Activated CD4-positive, alpha-beta T cell treated with anti-CD3 and anti-CD28 coated beads, Interleukin-2, amount 10 ng/mL, durations not matched to agents 7 days and 5 days (primary cell): ENCODE measurements around the gene ZNF346. TPM values are rescaled to one million over a fixed set of nuclear protein-coding genes. Genes with fewer than 3 reads are reported as not detected.
A peak's percentile ranks its signal among the peaks of the same experiment; 100 is the strongest.

ENCODE experiments used
- CTCF ChIA-PET: fragments of 350-600 bp; sonication (Branson Sonifier 250); formaldehyde crosslinking; loops from one replicate; lab custom pipeline; 2021; ENCODE audit warnings: antibody characterized with exemption; lab: Charles Lee
- POLR2A ChIA-PET: fragments of 350-600 bp; sonication (Branson Sonifier 250); formaldehyde crosslinking; loops from one replicate; lab custom pipeline; 2021; ENCODE audit warnings: antibody characterized with exemption; lab: Charles Lee
- DNase-seq: peaks from one replicate; pipeline ENCODE4 v3.0.0-alpha.2; 2020
- H3K27ac Mint-ChIP-seq: one replicate; pipeline ENCODE4 v1.8.0; 2021; ENCODE audit warnings: mild to moderate bottlenecking, moderate library complexity, mixed read lengths
- H3K27me3 Mint-ChIP-seq: one replicate; pipeline ENCODE4 v1.8.0; 2021; ENCODE audit warnings: mixed read lengths
- H3K36me3 Mint-ChIP-seq: one replicate; pipeline ENCODE4 v1.8.0; 2021; ENCODE audit warnings: low read depth, mixed read lengths
- H3K4me1 Mint-ChIP-seq: one replicate; pipeline ENCODE4 v1.8.0; 2021; ENCODE audit warnings: mixed read lengths
- H3K4me3 Mint-ChIP-seq: one replicate; pipeline ENCODE4 v1.8.0; 2021; ENCODE audit warnings: mild to moderate bottlenecking, moderate library complexity, mixed read lengths
- H3K9me3 Mint-ChIP-seq: one replicate; pipeline ENCODE4 v1.8.0; 2021; ENCODE audit warnings: mixed read lengths
- total RNA-seq, 2 experiments: library from RNA; stranded (reverse); gene quantifications; one replicate each; pipeline ENCODE4 v1.2.3, GENCODE V29; 2021

The ZNF346 gene
- total RNA-seq, 2 experiments from 2014 or later = 27.6 to 28.0 TPM

DNA sequence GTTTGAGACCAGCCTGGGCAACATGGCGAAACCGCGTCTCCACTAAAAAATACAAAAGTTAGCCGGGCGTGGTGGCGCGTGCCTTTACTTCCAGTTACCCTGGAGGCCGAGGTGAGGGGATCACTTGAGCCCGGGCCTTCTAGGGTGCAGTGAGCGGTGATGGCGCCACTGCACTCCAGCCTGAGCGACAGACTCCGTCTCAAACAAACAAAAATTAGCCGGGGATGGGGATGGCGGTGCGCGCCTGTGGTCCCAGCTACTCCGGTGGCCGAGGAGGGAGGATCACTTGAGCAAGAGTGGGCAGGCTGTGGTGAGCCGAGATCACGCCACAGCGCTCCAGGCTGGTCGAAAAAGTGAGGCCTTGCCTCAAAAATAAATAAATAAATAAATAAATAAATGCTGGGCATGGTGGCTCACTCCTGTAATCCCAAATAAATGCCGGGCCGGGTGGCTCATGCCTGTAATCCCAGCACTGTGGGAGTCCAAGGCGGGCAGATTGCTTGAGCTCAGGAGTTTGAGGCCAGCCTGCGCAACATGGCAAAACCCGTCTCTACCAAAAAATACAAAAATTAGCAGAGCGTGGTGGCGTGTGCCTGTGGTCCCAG lies 95.0 kb downstream of the ZNF346 start:
- Mint-ChIP-seq H3K9me3 (no peaks in the 10 kb centered on the region), H3K4me3 (no peak overlapping the region), H3K36me3 (no peaks in the 10 kb centered on the region), H3K27ac (peak overlapping the region; percentile 82), H3K27me3 (peaks cover 1% of the 10 kb centered on the region), H3K4me1 (peaks cover 33% of the 10 kb centered on the region)
- ChIA-PET CTCF (interaction anchor here (1.1 to 1.5 kb wide), 2 partner anchors 9 to 30 kb away, joined by 3 to 9 read pairs; partner anchors contain the start of gene FGFR4), POLR2A (no interaction called here)
- DNase-seq = no peak

DNA sequence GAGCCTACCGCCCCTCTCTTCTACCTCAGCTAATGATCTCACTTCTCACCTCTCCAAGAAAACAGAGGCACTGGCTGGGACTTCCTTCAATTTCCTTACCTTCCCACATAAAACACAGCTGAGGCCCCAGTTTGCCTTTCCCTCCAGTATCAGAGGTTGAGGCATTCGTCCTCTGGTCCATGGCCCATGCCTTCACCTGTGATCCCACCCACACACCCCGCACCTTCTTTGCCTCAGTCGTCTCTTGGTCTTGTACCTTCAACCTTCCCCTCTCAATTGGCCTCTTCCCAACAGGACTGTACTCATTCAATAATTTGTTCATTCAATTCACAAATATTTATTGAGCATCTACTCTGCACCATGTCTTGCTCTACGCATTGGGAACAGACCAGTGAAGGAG lies 100.1 kb downstream of the ZNF346 start:
- Mint-ChIP-seq H3K27ac (no peak overlapping the region), H3K9me3 (no peaks in the 10 kb centered on the region), H3K27me3 (peaks cover 3% of the 10 kb centered on the region), H3K4me3 (no peak overlapping the region), H3K4me1 (peaks cover 2% of the 10 kb centered on the region), H3K36me3 (no peaks in the 10 kb centered on the region)
- ChIA-PET POLR2A (no interaction called here), CTCF (interaction anchor here (1.2 to 1.3 kb wide), 3 partner anchors 9 to 465 kb away, joined by 3 to 4 read pairs (median 4); no protein-coding TSS in a partner anchor)
- no peak for DNase-seq

DNA sequence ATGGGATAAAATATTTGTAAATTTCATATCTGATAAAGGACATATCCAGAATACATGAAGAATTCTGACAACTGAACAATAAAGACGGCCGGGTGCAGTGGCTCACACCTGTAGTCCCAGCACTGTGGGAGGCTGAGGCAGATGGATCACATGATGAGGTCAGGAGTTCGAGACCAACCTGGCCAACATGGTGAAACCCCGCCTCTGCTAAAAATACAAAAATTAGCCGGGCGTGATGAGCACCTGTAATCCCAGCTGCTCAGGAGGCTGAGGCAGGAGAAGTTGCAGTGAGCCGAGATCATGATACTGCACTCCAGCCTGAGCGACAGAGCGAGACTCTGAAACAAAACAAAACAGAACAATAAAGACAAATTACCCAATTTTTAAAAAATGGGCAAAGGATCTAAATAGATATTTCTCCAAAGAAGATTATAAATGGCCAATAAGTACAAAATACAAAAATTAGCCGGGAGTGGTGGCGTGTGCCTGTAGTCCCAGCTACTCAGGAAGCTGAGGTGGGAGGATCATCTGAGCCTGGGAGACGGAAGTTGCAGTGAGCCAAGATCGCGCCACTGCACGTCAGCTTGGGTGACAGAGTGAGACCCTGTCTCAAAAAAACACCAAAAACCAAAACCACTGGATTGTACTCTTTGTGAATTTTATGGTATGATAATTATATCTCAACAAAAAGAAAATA lies 101.4 kb downstream of the ZNF346 start:
- ChIA-PET POLR2A (no interaction called here), CTCF (interaction anchor here (0.9 to 1.2 kb wide), 3 partner anchors 10 to 186 kb away, joined by 3 read pairs; no protein-coding TSS in a partner anchor)
- no peak for DNase-seq
- Mint-ChIP-seq H3K27me3 (peaks cover 3% of the 10 kb centered on the region), H3K36me3 (no peaks in the 10 kb centered on the region), H3K9me3 (peaks cover 2% of the 10 kb centered on the region), H3K4me1 (peaks cover 12% of the 10 kb centered on the region), H3K4me3 (no peak overlapping the region), H3K27ac (no peak overlapping the region)

DNA sequence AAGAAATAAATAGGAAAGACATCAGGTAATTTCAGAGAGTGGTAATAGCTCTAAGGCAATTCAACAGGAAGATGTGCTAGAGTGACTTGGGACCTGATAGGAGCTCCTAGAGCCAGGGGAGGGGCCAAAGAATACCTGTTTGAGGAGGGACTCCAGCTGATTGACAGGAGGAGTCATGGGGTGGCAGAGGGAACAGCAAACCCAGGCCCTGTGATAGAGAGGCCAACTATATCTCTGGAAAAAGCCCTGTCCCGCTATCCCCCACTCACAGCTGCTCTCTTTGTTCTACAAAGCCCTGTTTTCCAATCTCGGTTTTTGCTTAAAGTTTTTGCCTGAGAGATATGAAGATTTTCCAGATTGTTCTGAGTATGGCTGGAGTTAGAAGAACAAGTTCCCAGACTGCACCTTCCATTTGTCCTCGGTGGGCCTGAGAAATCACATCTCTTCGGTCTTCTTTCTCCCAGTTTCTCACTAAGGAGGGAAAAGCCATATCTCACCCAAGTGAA lies 102.0 kb downstream of the ZNF346 start:
- Mint-ChIP-seq H3K36me3 (no peaks in the 10 kb centered on the region), H3K9me3 (peaks cover 2% of the 10 kb centered on the region), H3K27me3 (peaks cover 3% of the 10 kb centered on the region), H3K27ac (no peak overlapping the region), H3K4me1 (peaks cover 18% of the 10 kb centered on the region), H3K4me3 (no peak overlapping the region)
- no peak for DNase-seq
- ChIA-PET CTCF (interaction anchor here (0.9 to 1.2 kb wide), 3 partner anchors 11 to 185 kb away, joined by 3 read pairs; no protein-coding TSS in a partner anchor), POLR2A (no interaction called here)

DNA sequence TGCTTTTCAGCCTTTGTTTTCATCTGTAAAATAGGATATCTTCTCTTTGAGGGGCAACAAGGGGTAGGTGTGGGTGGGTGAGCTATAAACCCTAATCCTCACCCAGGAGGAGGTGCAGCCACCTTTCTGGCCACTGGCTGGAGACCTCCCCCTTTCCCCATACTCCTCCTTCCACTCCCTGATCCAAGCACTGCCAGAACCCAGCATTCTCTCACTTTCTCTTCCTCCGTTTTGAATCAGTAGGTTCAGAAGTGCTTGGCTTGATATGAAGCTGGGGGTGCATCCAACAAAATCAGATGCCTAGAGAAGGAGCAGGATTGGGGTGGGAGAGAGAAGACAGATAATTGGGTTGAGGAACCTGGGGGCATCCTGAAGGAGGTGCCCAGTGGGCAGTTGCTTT lies 104.3 kb downstream of the ZNF346 start:
- Mint-ChIP-seq H3K27ac (no peak overlapping the region), H3K9me3 (peaks cover 2% of the 10 kb centered on the region), H3K27me3 (peaks cover 3% of the 10 kb centered on the region), H3K4me3 (no peak overlapping the region), H3K36me3 (no peaks in the 10 kb centered on the region), H3K4me1 (peaks cover 31% of the 10 kb centered on the region)
- DNase-seq = no peak
- POLR2A ChIA-PET = no interaction called here
- CTCF ChIA-PET = interaction anchor here (1.1 to 1.9 kb wide), 4 partner anchors 9 to 183 kb away, joined by 3 to 9 read pairs (median 6); no protein-coding TSS in a partner anchor

DNA sequence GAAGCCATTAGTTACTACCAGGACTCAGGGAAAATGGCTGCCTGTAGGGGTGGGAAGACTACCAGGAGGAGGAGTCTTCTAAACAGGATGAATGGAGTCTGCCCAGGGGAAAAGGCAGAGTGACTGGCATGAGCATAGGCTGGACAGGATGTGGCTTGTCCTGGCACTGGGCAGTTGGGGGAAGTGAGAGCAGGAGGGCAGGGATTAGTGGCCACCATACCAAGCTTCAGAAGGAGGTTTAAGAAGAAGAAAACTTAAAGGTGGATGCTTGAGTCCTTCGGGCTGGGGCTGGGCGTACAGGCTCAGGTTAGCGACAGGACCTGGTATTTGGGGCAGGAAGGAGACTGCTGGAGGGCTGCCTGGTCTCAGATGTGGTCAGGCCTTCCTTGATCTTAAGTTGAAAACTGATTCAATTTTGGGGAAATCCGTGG lies 106.1 kb downstream of the ZNF346 start:
- DNase-seq = no peak
- no peaks in the 10 kb centered on the region for H3K36me3 Mint-ChIP-seq
- peaks cover 33% of the 10 kb centered on the region for H3K4me1 Mint-ChIP-seq
- H3K4me3 Mint-ChIP-seq = peak overlapping the region; percentile 5
- ChIA-PET POLR2A (no interaction called here), CTCF (interaction anchor here (0.6 to 1.9 kb wide), 10 partner anchors 9 to 468 kb away, joined by 3 to 10 read pairs (median 3); no protein-coding TSS in a partner anchor)
- peaks cover 2% of the 10 kb centered on the region for H3K9me3 Mint-ChIP-seq
- H3K27ac Mint-ChIP-seq = peak overlapping the region; percentile 73
- H3K27me3 Mint-ChIP-seq = no peaks in the 10 kb centered on the region

DNA sequence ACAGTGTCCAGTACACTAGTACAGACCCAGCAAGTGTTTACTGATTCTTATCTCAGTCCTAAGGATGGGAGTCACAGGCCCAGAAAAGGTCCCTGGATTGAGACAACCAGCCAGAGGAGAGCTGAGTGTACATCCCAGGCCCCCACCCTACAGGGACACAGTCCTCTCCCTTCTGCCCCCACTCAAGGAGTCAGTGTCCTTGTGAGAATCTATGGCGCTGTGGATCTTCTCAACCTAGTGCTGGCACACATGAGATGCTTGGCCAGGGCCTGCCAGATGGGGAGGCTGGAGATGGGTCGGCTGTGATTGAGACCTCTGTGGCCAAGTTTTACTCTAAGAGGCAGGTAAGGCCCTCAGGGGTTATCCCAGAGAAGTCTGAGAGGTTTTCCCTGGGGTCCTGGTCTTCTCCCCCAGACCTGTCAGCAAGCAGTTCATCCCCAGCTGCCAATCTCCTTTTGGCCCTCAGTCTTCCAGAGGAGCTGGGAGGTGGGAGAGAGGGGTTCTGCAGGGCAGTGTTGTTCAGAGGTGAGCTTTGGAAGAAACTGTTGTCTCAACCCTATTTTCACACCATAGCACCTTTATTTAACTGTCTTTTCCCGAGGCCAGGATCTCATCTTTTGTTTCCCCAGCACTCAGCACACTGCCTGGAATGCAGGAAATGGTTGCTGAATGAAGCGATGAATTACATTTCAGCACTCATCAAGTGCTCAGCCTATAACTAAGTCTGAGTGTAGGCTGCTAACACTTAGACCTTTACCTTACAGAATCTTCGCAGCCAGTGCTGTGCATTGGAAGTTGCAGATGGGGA lies 107.9 kb downstream of the ZNF346 start:
- peaks cover 9% of the 10 kb centered on the region for H3K36me3 Mint-ChIP-seq
- H3K9me3 Mint-ChIP-seq = peaks cover 2% of the 10 kb centered on the region
- ChIA-PET POLR2A (no interaction called here), CTCF (interaction anchor here (1.9 kb wide), 1 partner anchor 274 kb away, joined by 4 read pairs; no protein-coding TSS in a partner anchor)
- no peak overlapping the region for H3K27ac Mint-ChIP-seq
- no peaks in the 10 kb centered on the region for H3K27me3 Mint-ChIP-seq
- H3K4me1 Mint-ChIP-seq = peaks cover 38% of the 10 kb centered on the region
- H3K4me3 Mint-ChIP-seq = no peak overlapping the region
- DNase-seq = no peak

Other genes with a start within 250 kb of the ZNF346 start
- gene UNC5A, start 212.1 kb upstream of the ZNF346 start, total RNA-seq = not detected
- gene HK3, start 123.3 kb upstream of the ZNF346 start, total RNA-seq = under 1 TPM; 0.21 to 0.22 TPM
- gene UIMC1, start 15.9 kb upstream of the ZNF346 start, total RNA-seq = 10 to 100 TPM; 49.3 to 53.0 TPM
- gene FGFR4, start 64.2 kb downstream of the ZNF346 start, total RNA-seq = 1 to 10 TPM in 1 of 2 experiments, under 1 TPM in 1; 0.64 to 1.8 TPM
- gene NSD1, start 111.1 kb downstream of the ZNF346 start, total RNA-seq = 10 to 100 TPM; 83.2 to 92.9 TPM